Activated T-helper 17 cell treated with anti-CD3 and anti-CD28 coated beads, Interleukin-2, amount 50 U/mL, for 72 hours (primary cell): ENCODE results near the gene MRPL19. TPM values are rescaled to one million over a fixed set of nuclear protein-coding genes. Genes with fewer than 3 reads are reported as not detected.
A peak's percentile ranks its signal among the peaks of the same experiment; 100 is the strongest.

Experiments used
- ATAC-seq: fragments of 150-1000 bp; cut with Tn5 transposase; replicated peaks from 2 replicates; pipeline ENCODE4 v1.10.0; 2021; ENCODE audit warnings: mild to moderate bottlenecking, moderate library complexity
- H3K27ac Mint-ChIP-seq: one replicate; pipeline ENCODE4 v1.8.0; 2022; ENCODE audit warnings: mixed read lengths
- H3K27me3 Mint-ChIP-seq: one replicate; pipeline ENCODE4 v1.8.0; 2022; ENCODE audit warnings: mixed read lengths
- H3K36me3 Mint-ChIP-seq: one replicate; pipeline ENCODE4 v1.8.0; 2022; ENCODE audit warnings: low read depth, mild to moderate bottlenecking, mixed read lengths
- H3K4me1 Mint-ChIP-seq: one replicate; pipeline ENCODE4 v1.8.0; 2022; ENCODE audit warnings: mixed read lengths
- H3K4me3 Mint-ChIP-seq: one replicate; pipeline ENCODE4 v1.8.0; 2022; ENCODE audit warnings: mild to moderate bottlenecking, mixed read lengths
- H3K9me3 Mint-ChIP-seq: one replicate; pipeline ENCODE4 v1.8.0; 2022; ENCODE audit warnings: mixed read lengths
- total RNA-seq, 2 donors: library from RNA; stranded (reverse); gene quantifications; one replicate each; pipeline ENCODE4 v1.2.3, GENCODE V29; 2022

The MRPL19 gene
- total RNA-seq, 2 donors from 2014 or later = 37.0 to 69.2 TPM

GRCh38 chr2:75609334-75609689, 37.3 kb upstream of the MRPL19 start:
- no peak for ATAC-seq
- H3K9me3 Mint-ChIP-seq = no peaks in the 10 kb centered on the region
- H3K36me3 Mint-ChIP-seq = no peaks in the 10 kb centered on the region
- no peaks in the 10 kb centered on the region for H3K4me1 Mint-ChIP-seq
- H3K27ac Mint-ChIP-seq = no peak overlapping the region
- H3K4me3 Mint-ChIP-seq = no peak overlapping the region
- H3K27me3 Mint-ChIP-seq = peaks cover 64% of the 10 kb centered on the region

GRCh38 chr2:75609937-75610508, 36.6 kb upstream of the MRPL19 start:
- H3K9me3 Mint-ChIP-seq = no peaks in the 10 kb centered on the region
- ATAC-seq = no peak
- no peak overlapping the region for H3K27ac Mint-ChIP-seq
- H3K27me3 Mint-ChIP-seq = peaks cover 59% of the 10 kb centered on the region
- no peaks in the 10 kb centered on the region for H3K36me3 Mint-ChIP-seq
- H3K4me3 Mint-ChIP-seq = no peak overlapping the region
- no peaks in the 10 kb centered on the region for H3K4me1 Mint-ChIP-seq

- Mint-ChIP-seq H3K27me3 (peaks cover 56% of the 10 kb centered on the region), H3K4me3 (no peak overlapping the region), H3K36me3 (no peaks in the 10 kb centered on the region), H3K9me3 (no peaks in the 10 kb centered on the region), H3K4me1 (no peaks in the 10 kb centered on the region), H3K27ac (no peak overlapping the region)
- no peak for ATAC-seq
Observed at GRCh38 chr2:75610671-75611070, 35.9 kb upstream of the MRPL19 start.

GRCh38 chr2:75612108-75612861, 34.3 kb upstream of the MRPL19 start:
- Mint-ChIP-seq H3K4me1 (no peaks in the 10 kb centered on the region), H3K27ac (no peak overlapping the region), H3K36me3 (no peaks in the 10 kb centered on the region), H3K27me3 (peaks cover 40% of the 10 kb centered on the region), H3K4me3 (no peak overlapping the region), H3K9me3 (no peaks in the 10 kb centered on the region)
- ATAC-seq = no peak

GRCh38 chr2:75612862-75613243, 33.7 kb upstream of the MRPL19 start:
- no peaks in the 10 kb centered on the region for H3K4me1 Mint-ChIP-seq
- H3K4me3 Mint-ChIP-seq = no peak overlapping the region
- no peak overlapping the region for H3K27ac Mint-ChIP-seq
- H3K9me3 Mint-ChIP-seq = no peaks in the 10 kb centered on the region
- ATAC-seq = no peak
- H3K27me3 Mint-ChIP-seq = peaks cover 36% of the 10 kb centered on the region
- no peaks in the 10 kb centered on the region for H3K36me3 Mint-ChIP-seq

- Mint-ChIP-seq H3K27me3 (peaks cover 34% of the 10 kb centered on the region), H3K9me3 (no peaks in the 10 kb centered on the region), H3K4me1 (no peaks in the 10 kb centered on the region), H3K27ac (no peak overlapping the region), H3K4me3 (no peak overlapping the region), H3K36me3 (no peaks in the 10 kb centered on the region)
- no peak for ATAC-seq
Observed at GRCh38 chr2:75614162-75614651, 32.4 kb upstream of the MRPL19 start.

- no peak for ATAC-seq
- Mint-ChIP-seq H3K4me1 (no peaks in the 10 kb centered on the region), H3K36me3 (no peaks in the 10 kb centered on the region), H3K27ac (no peak overlapping the region), H3K27me3 (peaks cover 25% of the 10 kb centered on the region), H3K4me3 (no peak overlapping the region), H3K9me3 (no peaks in the 10 kb centered on the region)
Observed at GRCh38 chr2:75616406-75616805, 30.2 kb upstream of the MRPL19 start.

- Mint-ChIP-seq H3K4me3 (no peak overlapping the region), H3K36me3 (no peaks in the 10 kb centered on the region), H3K9me3 (no peaks in the 10 kb centered on the region), H3K4me1 (no peaks in the 10 kb centered on the region), H3K27me3 (peaks cover 20% of the 10 kb centered on the region), H3K27ac (no peak overlapping the region)
- no peak for ATAC-seq
Observed at GRCh38 chr2:75616933-75617332, 29.6 kb upstream of the MRPL19 start.

- H3K36me3 Mint-ChIP-seq = no peaks in the 10 kb centered on the region
- H3K27me3 Mint-ChIP-seq = peaks cover 24% of the 10 kb centered on the region
- H3K27ac Mint-ChIP-seq = no peak overlapping the region
- no peaks in the 10 kb centered on the region for H3K4me1 Mint-ChIP-seq
- H3K4me3 Mint-ChIP-seq = no peak overlapping the region
- H3K9me3 Mint-ChIP-seq = peaks cover 3% of the 10 kb centered on the region
- ATAC-seq = no peak
Observed at GRCh38 chr2:75619956-75620740, 26.4 kb upstream of the MRPL19 start.

GRCh38 chr2:75621228-75621627, 25.4 kb upstream of the MRPL19 start:
- Mint-ChIP-seq H3K4me1 (no peaks in the 10 kb centered on the region), H3K27ac (no peak overlapping the region), H3K4me3 (no peak overlapping the region), H3K9me3 (peaks cover 3% of the 10 kb centered on the region), H3K36me3 (no peaks in the 10 kb centered on the region), H3K27me3 (peaks cover 26% of the 10 kb centered on the region)
- ATAC-seq = no peak

- H3K4me3 Mint-ChIP-seq = no peak overlapping the region
- H3K9me3 Mint-ChIP-seq = peaks cover 3% of the 10 kb centered on the region
- peaks cover 26% of the 10 kb centered on the region for H3K27me3 Mint-ChIP-seq
Observed at GRCh38 chr2:75622500-75622899, 24.1 kb upstream of the MRPL19 start.

GRCh38 chr2:75622929-75623328, 23.7 kb upstream of the MRPL19 start:
- peaks cover 23% of the 10 kb centered on the region for H3K27me3 Mint-ChIP-seq
- H3K4me1 Mint-ChIP-seq = no peaks in the 10 kb centered on the region
- no peak overlapping the region for H3K4me3 Mint-ChIP-seq
- H3K9me3 Mint-ChIP-seq = peaks cover 3% of the 10 kb centered on the region
- no peaks in the 10 kb centered on the region for H3K36me3 Mint-ChIP-seq
- no peak overlapping the region for H3K27ac Mint-ChIP-seq
- ATAC-seq = no peak

More at GRCh38 chr2:75622500-75622899, 24.1 kb upstream of the MRPL19 start:
- ATAC-seq = no peak
- H3K27ac Mint-ChIP-seq = no peak overlapping the region
- no peaks in the 10 kb centered on the region for H3K36me3 Mint-ChIP-seq
- H3K4me1 Mint-ChIP-seq = no peaks in the 10 kb centered on the region

GRCh38 chr2:75627902-75628504, 18.6 kb upstream of the MRPL19 start:
- Mint-ChIP-seq H3K9me3 (no peaks in the 10 kb centered on the region), H3K27me3 (peaks cover 27% of the 10 kb centered on the region), H3K4me1 (no peaks in the 10 kb centered on the region), H3K27ac (no peak overlapping the region), H3K36me3 (no peaks in the 10 kb centered on the region), H3K4me3 (no peak overlapping the region)
- peak; percentile 62 for ATAC-seq

GRCh38 chr2:75632091-75632701, 14.4 kb upstream of the MRPL19 start:
- H3K36me3 Mint-ChIP-seq = no peaks in the 10 kb centered on the region
- ATAC-seq = no peak
- H3K27me3 Mint-ChIP-seq = peaks cover 23% of the 10 kb centered on the region
- H3K27ac Mint-ChIP-seq = no peak overlapping the region
- no peak overlapping the region for H3K4me3 Mint-ChIP-seq
- H3K4me1 Mint-ChIP-seq = no peaks in the 10 kb centered on the region
- no peaks in the 10 kb centered on the region for H3K9me3 Mint-ChIP-seq
